Measurements from ENCODE around the gene NTNG1. TPM values are rescaled to one million over a fixed set of nuclear protein-coding genes. Genes with fewer than 3 reads are reported as not detected.

NTNG1 gene
- total and polyA plus RNA-seq, 2 of the 8 experiments (the other 6 are each of a cell fraction or from before 2014, with no cell fraction given): 1.2 to 4.1 TPM

GRCh38 chr1:107247679-107248078 lies 106.8 kb downstream of the NTNG1 start (continued):
- TF ChIP-seq, protein P1, sequence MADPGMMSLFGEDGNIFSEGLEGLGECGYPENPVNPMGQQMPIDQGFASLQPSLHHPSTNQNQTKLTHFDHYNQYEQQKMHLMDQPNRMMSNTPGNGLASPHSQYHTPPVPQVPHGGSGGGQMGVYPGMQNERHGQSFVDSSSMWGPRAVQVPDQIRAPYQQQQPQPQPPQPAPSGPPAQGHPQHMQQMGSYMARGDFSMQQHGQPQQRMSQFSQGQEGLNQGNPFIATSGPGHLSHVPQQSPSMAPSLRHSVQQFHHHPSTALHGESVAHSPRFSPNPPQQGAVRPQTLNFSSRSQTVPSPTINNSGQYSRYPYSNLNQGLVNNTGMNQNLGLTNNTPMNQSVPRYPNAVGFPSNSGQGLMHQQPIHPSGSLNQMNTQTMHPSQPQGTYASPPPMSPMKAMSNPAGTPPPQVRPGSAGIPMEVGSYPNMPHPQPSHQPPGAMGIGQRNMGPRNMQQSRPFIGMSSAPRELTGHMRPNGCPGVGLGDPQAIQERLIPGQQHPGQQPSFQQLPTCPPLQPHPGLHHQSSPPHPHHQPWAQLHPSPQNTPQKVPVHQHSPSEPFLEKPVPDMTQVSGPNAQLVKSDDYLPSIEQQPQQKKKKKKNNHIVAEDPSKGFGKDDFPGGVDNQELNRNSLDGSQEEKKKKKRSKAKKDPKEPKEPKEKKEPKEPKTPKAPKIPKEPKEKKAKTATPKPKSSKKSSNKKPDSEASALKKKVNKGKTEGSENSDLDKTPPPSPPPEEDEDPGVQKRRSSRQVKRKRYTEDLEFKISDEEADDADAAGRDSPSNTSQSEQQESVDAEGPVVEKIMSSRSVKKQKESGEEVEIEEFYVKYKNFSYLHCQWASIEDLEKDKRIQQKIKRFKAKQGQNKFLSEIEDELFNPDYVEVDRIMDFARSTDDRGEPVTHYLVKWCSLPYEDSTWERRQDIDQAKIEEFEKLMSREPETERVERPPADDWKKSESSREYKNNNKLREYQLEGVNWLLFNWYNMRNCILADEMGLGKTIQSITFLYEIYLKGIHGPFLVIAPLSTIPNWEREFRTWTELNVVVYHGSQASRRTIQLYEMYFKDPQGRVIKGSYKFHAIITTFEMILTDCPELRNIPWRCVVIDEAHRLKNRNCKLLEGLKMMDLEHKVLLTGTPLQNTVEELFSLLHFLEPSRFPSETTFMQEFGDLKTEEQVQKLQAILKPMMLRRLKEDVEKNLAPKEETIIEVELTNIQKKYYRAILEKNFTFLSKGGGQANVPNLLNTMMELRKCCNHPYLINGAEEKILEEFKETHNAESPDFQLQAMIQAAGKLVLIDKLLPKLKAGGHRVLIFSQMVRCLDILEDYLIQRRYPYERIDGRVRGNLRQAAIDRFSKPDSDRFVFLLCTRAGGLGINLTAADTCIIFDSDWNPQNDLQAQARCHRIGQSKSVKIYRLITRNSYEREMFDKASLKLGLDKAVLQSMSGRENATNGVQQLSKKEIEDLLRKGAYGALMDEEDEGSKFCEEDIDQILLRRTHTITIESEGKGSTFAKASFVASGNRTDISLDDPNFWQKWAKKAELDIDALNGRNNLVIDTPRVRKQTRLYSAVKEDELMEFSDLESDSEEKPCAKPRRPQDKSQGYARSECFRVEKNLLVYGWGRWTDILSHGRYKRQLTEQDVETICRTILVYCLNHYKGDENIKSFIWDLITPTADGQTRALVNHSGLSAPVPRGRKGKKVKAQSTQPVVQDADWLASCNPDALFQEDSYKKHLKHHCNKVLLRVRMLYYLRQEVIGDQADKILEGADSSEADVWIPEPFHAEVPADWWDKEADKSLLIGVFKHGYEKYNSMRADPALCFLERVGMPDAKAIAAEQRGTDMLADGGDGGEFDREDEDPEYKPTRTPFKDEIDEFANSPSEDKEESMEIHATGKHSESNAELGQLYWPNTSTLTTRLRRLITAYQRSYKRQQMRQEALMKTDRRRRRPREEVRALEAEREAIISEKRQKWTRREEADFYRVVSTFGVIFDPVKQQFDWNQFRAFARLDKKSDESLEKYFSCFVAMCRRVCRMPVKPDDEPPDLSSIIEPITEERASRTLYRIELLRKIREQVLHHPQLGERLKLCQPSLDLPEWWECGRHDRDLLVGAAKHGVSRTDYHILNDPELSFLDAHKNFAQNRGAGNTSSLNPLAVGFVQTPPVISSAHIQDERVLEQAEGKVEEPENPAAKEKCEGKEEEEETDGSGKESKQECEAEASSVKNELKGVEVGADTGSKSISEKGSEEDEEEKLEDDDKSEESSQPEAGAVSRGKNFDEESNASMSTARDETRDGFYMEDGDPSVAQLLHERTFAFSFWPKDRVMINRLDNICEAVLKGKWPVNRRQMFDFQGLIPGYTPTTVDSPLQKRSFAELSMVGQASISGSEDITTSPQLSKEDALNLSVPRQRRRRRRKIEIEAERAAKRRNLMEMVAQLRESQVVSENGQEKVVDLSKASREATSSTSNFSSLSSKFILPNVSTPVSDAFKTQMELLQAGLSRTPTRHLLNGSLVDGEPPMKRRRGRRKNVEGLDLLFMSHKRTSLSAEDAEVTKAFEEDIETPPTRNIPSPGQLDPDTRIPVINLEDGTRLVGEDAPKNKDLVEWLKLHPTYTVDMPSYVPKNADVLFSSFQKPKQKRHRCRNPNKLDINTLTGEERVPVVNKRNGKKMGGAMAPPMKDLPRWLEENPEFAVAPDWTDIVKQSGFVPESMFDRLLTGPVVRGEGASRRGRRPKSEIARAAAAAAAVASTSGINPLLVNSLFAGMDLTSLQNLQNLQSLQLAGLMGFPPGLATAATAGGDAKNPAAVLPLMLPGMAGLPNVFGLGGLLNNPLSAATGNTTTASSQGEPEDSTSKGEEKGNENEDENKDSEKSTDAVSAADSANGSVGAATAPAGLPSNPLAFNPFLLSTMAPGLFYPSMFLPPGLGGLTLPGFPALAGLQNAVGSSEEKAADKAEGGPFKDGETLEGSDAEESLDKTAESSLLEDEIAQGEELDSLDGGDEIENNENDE (IDR thresholded peaks at IDR 0.05; ENCODE audit: insufficient replicate concordance, low read length): no peak
- TF ChIP-seq FOSL1 (IDR thresholded peaks at IDR 0.05; ENCODE audit: insufficient read depth, low read depth, low read length) (no peak), HDAC6 (IDR thresholded peaks at IDR 0.05; ENCODE audit: low read depth, low read length) (no peak), ASH2L (IDR thresholded peaks at IDR 0.05; ENCODE audit: low read length) (no peak), TEAD4 (IDR thresholded peaks at IDR 0.05; ENCODE audit: low read depth, low read length) (no peak), SRF (IDR thresholded peaks at IDR 0.05; ENCODE audit: low read depth, low read length) (no peak), JUN (IDR thresholded peaks at IDR 0.05; ENCODE audit: low read depth, low read length) (no peak), USF2 (IDR thresholded peaks at IDR 0.05; ENCODE audit: low read length) (no peak), POLR2A (IDR thresholded peaks at IDR 0.05; ENCODE audit: control extremely low read depth in 1 of 2, low read depth in 2 of 2, low read length in 2 of 2) (no peak), KDM4A (IDR thresholded peaks at IDR 0.05; ENCODE audit: low read depth, low read length, severe bottlenecking) (no peak)
